ENCODE data around the gene BST2.

Gene BST2

DNA sequence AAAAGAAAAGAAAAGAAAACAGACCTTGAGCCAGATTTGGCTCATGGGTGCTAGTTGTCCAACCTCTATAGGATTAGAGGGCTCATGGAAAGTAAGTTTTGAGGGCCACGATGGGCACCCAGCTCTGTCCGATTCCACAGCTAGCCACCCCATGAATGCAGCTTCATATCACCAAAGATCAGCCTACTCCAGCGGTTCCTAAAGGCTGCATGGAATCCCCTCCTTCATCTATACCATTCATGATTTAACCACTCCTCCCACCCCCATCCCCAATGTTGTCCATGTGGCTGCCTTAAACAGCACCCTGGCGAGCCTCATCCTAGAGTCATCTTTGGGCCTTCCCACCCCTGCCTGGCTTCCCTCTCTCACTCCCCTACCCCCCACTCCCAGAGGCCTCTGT is 16.5 kb upstream of the BST2 start:
- intact Hi-C loops (cut with DNase I) = no loop called here

DNA sequence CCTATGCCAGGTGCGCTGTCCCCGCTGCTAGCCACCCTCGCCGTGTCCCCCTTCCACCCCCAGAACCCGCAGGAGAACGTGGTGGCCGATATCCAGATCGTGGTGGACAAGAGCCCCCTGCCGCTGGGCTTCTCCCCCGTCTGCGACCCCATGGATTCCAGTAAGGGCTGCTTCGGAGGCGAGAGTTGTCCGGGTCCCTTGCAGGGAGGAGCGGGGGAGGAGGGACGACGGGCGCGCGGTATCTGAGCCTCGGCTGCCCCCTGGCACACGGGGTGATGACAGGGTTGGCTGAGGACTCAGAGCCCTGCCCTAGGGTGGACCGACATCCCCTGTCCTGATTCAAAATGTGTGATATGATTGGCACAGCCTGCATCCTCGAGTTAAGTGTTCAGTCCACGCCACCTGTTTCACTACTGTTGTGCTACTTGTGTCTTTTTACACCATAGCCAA is 15.1 kb upstream of the BST2 start:
- DNase-seq = peak in 19 of 42 donors; percentile 3 to 47 (median 26)
- intact Hi-C loops (cut with DNase I) = no loop called here

More for the DNA sequence above, 16.5 kb upstream of the BST2 start:
- no peak for DNase-seq

DNA sequence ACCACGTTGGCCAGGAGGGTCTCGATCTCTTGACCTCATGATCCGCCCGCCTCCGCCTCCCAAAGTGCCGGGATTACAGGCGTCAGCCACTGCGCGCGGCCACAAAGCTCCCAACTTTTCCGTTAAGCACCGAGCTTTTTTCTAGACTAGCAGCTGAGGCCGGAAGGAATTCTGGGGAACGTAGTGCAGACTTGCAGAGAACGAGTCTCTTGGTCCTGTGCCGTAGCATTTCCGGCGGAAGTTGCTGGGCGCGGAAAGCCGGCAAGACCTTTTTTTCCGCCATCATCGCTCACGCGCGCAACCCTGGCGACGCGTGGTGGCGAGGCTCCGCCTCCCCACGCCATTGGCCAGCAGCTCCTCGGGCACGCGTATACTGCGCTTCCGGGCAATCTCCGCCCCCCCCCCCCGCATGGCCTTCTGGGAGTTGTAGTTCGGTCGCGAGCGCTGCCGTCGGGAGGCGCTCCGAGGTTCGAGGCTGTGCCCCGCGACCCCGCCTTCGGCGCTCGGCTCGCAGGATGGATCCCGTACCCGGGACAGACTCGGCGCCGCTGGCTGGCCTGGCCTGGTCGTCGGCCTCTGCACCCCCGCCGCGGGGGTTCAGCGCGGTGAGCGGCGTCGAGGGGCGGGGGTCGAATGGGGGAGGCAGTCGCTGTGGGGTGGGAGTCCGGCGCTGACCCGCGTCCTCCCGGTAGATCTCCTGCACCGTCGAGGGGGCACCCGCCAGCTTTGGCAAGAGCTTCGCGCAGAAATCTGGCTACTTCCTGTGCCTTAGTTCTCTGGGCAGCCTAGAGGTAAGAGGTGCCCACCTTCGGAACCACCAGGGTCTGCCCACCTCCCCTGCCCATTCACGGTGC is 14.4 kb upstream of the BST2 start, which contains the start of gene MVB12A:
Gene MVB12A (plus strand): TSS at position 427 of the 854 bp plus-strand sequence. CDS start 89 bp downstream, at position 516.
- DNase-seq = peak; percentile 96 to 99 (median 98)
- intact Hi-C loops (cut with DNase I) = no loop called here

DNA sequence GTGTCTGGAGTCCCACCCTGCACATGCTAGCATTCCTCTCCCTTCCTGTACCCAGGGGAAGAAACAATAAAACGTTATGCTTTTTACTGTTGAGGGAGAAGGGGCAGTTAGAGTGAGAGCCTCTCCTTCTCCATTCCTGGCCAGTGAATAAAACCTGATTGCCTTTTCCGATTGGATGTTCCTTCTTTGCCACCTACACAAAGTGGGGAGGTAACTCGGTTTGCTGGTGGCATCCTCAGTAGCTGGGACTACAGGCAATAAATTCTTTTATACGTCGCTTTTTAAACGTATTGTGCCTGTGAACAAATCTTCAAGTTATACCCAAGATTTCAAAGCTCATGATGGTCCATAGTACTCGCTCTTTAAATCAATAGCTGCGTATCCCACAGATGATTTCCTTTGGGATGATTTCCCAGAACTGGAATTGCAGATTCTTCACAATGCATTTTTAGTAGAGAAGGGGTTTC is 13.8 kb upstream of the BST2 start:
- intact Hi-C loops (cut with DNase I) = no loop called here
- no peak for DNase-seq

DNA sequence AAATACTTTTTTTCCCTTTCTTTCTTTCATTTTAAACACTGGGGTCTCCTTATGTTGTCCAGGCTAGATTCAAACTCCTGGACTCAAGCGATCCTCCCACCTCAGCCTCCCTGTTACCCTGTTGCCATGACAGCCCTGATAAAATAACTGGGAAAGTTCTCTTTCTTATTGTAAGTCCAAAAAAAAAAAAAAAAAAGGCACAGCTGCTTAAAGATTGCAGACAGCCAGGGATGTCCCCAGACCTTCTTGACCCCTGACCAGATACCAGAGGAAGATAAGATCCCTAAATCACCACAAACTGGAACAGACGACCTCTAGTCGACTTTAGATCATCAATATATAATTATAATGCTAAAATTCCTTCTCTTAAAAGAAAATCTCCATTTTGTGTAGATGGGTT is 13.3 kb upstream of the BST2 start:
- intact Hi-C loops (cut with DNase I) = no loop called here
- DNase-seq = no peak

DNA sequence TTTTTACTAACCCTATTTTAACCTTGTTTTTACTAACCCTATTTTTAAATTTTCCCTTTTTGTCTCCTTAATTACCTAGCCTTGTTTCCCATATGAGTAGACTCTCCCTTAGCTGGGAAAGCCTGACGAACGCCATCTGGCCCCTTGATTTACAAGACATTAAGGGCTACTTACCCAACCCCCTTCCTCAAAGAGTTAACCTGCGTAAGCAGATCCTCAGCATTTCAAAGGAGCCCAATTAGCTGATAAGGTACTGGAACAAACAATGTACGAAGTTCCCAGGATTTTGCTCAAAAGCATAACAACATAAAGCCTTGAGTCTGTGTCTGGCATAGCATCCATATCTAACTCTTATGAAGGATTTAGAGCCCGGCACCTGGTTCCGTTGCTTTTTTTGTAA is 9.7 kb upstream of the BST2 start:
- intact Hi-C loops (cut with DNase I) = no loop called here
- no peak for DNase-seq

DNA sequence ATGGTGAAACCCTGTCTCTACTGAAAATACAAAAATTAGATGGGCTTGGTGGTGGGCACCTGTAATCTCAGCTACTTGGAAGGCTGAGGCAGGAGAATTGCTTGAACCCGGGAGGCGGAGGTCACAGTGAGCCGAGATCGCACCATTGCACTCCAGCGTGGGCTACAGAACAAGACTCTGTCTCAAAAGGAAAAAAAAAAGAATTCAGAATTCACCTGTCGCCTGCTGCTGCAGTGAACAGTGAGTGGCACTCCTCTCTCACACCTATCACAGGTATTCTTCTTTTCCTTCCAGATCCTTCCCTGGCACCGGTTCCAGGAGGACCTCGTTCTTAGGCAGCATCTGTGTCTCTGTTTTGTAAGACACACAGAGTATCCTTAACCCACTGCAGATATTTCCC is 8.7 kb upstream of the BST2 start:
- DNase-seq = no peak
- intact Hi-C loops (cut with DNase I) = no loop called here

DNA sequence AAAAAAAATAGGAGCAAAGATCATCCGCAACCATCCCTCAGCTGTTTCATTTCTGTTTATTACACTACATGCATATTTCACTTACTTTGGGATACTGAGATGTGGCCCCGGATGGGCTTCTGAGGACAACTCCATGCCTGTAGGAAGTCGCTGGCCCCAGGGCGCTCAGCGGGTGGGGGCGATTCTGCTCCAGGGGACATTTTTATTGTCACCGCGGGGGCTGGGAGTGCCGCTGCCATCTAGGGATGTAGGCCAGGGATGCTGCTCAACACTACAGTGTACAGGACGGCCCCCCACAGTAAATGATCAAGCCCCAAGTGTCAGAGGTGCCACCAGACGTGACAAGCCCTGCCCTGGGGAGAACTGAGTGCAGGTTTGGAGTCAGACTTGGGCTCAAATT is 6.4 kb upstream of the BST2 start:
- no peak for DNase-seq
- intact Hi-C loops (cut with DNase I) = no loop called here

DNA sequence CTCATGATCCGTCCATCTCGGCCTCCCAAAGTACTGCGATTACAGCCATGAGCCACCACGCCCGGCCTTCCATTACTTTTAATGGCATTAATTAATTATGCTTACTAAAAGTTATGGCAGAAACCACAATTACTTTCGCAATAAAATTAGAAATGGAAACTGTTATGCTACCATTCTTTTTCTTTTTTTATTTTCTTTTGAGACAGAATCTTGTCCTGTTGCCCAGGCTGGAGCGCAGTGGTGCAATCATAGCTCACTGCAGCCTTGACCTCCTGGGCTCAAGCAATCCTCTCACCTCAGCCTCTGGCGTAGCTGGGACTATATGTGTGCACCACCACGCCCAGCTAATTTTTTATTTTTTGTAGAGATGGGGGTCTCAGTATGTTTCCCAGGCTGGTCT is 4.6 kb upstream of the BST2 start:
- DNase-seq = no peak
- intact Hi-C loops (cut with DNase I) = no loop called here

DNA sequence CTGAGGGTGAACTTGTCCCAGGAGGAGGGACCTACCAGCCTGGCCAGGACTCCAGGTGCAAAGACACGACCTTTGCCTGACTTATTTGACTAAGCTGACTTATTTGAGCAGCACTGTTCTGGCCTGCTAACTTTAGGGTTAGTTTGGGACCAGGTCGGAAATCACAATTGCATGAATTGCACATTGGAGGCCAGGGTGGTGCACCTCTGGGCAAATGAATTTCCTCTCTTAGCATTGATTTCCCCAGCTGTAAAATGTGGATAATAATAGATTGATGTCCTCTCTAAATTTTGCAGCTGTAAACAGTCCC is 1.4 kb upstream of the BST2 start:
- no peak for DNase-seq
- intact Hi-C loops (cut with DNase I) = no loop called here

DNA sequence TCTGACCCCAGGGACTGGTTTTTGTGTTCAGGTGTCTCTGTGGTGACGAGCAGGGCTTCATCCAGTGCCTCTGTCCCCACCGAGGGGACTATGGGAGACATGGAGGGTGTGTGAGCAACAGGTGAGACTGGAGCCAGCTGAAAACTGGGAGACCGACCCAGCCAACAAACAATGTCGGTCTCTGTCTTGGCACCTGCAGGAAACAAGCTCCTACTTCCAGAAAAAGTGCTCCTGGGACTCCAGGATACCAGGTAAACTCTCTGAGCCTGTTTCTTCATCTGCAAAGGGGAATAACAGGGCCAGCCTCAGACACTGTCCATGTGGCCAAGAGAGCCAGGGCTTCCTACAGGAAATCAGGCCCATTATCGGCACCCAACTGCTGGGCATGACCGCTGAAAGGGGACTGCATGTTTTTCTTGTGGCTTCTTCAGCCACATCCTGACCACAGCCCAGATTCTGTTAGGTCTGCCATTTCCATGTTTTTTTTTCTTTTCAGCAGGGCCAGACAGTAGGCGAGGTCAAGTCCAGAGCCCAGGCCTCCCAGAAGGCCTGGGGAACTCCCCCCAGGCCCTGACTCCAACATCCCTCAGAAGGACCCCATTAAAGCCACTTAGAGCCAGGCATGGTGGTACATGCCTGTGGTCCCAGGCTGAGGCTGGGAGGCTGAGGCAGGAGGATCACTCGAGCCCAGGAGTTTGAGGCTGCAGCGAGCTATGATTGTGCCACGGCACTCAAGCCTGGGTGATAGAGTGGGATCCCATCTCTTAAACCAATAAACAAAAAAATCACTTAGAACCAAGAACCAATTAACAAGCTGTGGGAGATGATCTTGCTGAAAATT is 836 bp upstream of the BST2 start:
- intact Hi-C loops (cut with DNase I) = no loop called here
- peak in 18 of 42 donors; percentile 9 to 61 (median 32) for DNase-seq

DNA sequence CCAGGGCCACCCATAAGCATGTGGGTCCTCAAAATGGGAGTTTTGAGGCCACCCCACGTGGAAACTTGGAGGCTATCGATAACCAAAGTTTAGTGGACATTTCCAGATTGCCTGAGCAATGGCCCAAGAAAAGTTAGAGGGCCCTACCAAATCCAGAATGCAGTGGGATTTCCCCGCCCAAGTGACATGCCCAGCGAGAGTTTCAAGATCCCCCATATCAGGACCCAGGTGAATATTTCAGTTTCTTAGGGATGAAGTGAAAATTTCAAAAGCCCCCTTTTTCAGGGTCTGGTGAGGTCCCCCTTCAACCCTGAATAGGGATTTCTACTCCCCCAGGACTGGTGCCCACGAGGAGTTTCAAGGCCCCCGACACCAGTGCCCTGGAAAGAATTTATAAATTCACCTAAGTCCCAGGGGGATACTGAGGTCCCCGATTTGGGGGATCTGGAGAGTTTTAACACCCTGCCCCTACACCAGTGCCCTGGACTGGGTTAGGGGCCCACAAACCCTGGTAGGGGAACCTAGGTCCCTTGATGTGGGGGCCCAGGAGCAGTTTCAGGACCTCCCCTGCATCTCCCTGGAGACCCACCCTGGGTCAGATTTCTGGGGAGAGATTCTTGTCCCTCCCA is 695 bp downstream of the BST2 start:
- DNase-seq = no peak
- intact Hi-C loops (cut with DNase I) = no loop called here

DNA sequence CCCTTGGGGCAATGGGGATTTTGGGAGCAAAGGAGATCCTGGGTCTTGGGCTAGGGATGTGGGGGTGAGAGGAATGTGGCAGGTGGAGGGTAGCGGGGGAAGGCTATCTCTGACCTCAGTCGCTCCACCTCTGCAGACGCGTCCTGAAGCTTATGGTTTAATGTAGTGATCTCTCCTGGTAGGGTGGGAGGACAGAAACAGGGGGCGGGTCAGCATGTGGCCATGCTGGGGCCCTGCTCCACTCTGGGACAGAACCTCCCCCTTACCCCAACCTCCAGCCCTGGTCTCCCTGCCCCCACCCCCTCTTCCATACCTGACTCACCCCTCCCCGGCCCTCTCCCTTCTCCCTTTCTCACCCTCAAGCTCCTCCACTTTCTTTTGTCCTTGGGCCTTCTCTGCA is 1.4 kb downstream of the BST2 start:
- intact Hi-C loops (cut with DNase I) = no loop called here
- no peak for DNase-seq

DNA sequence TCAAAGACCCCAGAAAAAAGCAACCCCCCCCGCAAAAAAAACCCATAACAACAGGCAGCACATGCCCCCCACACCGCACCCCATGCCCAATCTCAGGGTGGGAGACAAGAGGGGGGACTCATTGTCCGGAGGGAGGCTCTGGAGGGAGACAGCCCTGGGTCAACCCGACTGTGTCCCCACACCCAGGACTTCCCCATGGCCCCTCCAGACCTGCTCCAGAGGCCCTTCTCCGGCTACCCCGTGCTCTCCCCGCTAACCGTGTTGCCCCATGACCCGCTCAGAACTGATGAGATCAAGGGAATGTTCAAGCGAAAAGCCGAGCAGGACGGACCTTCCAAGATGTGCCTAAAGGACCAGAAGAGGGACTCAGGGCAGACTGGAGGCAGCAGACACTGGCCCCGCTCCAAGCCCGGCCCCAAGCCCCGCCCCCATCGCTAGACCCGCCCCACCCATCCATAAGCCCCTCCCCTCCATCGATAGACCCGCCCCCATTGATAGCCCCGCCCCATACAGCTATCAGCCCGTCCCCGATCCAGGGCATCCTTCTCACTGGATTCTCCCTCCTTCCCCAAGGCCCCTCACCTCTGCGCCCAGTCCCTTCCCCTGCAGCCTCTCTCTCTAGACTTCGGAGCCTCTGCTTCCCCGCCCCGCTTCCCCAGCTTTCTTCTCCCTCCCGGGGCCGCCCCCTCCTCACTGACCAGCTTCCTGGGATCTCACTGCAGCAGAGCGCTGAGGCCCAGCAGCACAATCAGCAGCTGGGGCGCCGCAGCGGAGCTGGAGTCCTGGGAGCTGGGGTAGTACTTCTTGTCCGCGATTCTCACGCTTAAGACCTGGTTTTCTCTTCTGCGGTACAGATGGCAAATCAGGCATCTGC is 2.2 kb downstream of the BST2 start:
- peak in 2 of 42 donors; percentile 39 to 44 for DNase-seq

DNA sequence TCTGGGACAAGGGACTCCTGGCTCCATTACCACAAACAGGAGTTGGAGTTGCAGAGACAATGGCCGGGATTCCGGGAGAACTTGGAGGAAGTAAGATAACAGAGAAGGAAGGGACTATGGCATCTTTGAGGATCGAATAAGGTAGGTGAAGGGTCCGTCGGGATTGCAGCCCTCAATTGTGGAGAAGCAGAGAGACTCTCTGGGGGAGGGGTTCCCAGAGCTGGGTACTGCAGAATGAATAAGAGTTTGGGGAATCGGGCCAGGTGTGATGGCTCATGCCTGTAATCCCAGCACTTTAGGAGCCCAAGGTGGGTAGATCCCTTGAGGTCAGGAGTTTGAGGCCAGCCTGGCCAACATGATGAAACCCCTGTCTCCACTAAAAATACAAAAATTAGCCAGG is 3.8 kb downstream of the BST2 start:
- DNase-seq = no peak

More for the DNA sequence above, 2.2 kb downstream of the BST2 start:
- intact Hi-C loops (cut with DNase I) = no loop called here

DNA sequence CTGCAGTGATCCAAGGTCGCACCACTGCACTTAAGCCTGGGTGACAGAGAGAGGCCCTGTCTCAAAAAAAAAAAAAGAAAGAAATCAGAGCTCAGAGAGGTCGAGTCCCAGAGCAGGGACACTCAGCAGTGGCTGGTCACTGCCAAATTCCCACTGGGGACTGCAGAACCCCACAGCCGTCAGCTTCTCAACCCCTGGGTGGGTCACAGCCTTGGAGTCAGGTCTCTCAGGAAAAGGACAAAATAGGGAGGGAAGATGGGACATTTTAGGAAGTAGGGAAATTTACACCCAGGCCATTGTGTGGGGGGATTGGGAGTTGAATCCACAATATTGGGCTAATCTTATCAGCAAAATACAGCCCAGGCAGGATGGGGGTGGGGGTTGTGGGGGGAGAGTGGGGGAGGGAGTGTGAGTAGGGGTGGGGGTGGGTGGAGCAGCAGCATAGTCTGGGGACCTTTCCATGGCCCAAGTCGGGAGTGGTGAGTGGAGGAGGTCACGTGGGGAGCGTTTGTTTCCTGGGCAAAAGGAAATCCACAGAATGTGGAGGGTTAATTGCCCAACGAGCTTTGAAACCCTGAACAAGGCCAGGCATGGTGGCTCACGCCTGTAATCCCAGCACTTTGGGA is 6.4 kb downstream of the BST2 start:
- intact Hi-C loops (cut with DNase I) = no loop called here
- no peak for DNase-seq

More for the DNA sequence above, 3.8 kb downstream of the BST2 start:
- intact Hi-C loops (cut with DNase I) = no loop called here

DNA sequence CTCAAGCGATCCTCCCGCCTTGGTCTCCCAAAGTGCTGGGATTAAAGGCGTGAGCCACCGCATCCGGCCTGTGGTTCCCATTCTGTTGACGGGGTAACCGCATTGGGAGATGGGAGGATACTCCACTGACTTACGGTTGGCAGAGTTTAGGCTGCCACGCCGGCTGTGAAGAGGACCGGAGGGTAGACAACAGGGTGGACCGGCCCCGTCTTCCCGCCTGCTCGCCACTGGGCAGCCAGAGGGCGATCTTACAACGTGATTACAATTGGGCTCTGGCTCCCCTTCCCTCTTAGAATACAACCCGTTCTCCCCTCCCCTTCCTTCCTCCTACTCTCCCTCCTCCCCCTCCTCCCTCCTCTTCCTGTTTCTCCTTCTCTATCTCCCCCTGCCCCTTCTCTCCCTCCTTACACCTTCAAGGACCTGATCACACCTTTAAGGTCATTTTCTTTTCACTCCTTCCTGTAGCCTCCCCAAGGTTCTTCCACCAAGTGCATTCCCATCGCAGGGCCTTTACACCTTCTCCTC is 10.5 kb downstream of the BST2 start:
- intact Hi-C loops (cut with DNase I) = no loop called here
- DNase-seq = peak in 21 of 42 donors; percentile 19 to 55 (median 29)

DNA sequence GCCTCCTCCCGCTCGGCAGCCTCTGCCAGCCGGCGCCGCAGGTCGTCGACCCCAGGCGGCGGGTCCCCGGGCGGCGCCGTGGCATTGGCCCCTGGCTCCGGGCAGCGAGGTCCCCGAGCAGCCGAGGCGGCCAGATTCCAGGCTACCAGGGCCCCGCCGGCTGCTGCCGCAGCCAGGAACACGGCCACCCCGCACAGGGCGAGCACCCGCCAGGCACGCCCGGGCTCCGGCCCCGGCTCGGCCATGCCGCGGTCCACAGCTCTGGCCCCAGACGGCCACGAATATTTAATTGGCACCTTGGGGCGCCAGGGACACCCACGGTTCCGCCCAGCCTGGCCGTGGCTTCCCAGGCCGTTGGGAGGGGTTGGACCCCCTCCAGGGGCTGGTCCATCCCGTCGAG is 11.5 kb downstream of the BST2 start, which contains the start of gene CCDC194:
Gene CCDC194 (minus strand): TSS at position 283 of the 400 bp plus-strand sequence. CDS start 38 bp downstream, at position 245.
- no peak for DNase-seq
- intact Hi-C loops (cut with DNase I) = no loop called here

All from head of caudate nucleus (tissue), 42 donors.